NCI-H2081 (cell line): ENCODE measurements around the gene CLEC16A.
"Not testable (repeated sequence)": the region's sequence is repeated elsewhere in the genome, so short reads cannot be mapped to it uniquely, and the experiment has no call there.

Experiments
- DNase-seq, 2 experiments: peaks; one replicate each; lab custom pipeline; 2025; lab: John Stamatoyannopoulos, UW

CLEC16A gene

GRCh38 chr16:10944249-10945064 is at the start of gene CLEC16A:
TSS of gene CLEC16A (plus strand) at chr16:10944564. CDS start at chr16:10944718, 154 bp downstream.
- peak; percentile 93 to 95 for DNase-seq

DNA sequence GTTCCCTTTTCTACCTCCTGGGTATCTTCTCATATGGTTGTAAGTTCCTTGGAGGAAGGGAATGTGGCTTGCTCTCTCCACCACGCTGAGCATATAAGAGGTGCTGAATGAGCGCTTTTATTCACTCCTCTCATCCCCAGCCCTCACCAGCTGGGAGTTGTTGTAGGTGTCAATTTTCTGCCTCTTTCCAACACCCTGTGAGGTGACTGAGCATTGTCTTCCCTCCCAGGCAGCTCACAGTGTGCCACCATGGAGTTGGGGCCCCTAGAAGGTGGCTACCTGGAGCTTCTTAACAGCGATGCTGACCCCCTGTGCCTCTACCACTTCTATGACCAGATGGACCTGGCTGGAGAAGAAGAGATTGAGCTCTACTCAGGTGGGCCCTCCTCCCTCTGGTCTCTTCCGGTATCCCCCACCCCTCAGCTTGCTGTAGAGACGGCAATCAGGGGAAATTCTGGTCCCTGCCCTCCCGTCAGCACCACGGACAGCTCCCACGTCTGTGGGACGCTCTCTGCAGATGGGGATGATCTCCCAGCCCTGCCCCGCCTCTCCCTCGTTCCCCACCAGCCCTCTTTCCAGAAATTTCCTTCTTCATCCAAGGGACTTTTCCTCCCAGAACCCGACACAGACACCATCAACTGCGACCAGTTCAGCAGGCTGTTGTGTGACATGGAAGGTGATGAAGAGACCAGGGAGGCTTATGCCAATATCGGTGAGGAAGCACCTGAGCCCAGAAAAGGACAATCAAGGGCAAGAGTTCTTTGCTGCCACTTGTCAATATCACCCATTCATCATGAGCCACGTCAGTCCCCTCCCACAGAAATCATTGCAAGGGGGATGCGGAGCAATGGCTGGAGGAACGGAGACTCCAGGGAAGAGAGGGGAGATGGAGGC is 49.1 kb upstream of the CLEC16A start:
- no peak for DNase-seq

GRCh38 chr16:10896165-10896564 is 48.2 kb upstream of the CLEC16A start:
- DNase-seq: no peak

- no peak for DNase-seq
Observed at GRCh38 chr16:10896723-10897122, 47.6 kb upstream of the CLEC16A start.

GRCh38 chr16:10897134-10897533 is 47.2 kb upstream of the CLEC16A start:
- DNase-seq: no peak

DNA sequence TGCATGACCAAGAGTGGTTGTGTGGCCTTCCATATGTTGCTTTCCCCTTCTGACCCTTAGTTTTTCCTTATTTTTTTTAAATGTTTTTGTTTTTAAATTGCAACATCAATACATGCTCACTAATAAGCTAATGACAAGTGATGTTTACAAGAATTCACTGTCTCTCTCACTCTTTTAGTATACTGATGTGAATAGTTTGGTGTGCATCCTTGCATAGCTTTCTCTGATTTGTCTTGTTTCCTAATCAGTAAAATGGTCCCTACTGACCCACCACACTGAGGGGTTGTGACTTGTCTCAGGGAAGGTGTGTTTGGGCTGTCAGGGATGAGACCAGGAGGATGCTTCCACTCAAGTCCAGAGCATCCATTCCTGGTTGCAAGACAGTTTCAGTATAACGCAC is 41.4 kb upstream of the CLEC16A start:
- no peak for DNase-seq

- DNase-seq: no peak
Observed at GRCh38 chr16:10906482-10906881, 37.9 kb upstream of the CLEC16A start.

- no peak for DNase-seq
Observed at GRCh38 chr16:10906914-10907756, 37.2 kb upstream of the CLEC16A start.

- no peak for DNase-seq
Observed at GRCh38 chr16:10907757-10908045, 36.7 kb upstream of the CLEC16A start.

GRCh38 chr16:10911267-10911666 is 33.1 kb upstream of the CLEC16A start:
- DNase-seq: no peak

- no peak for DNase-seq
Observed at GRCh38 chr16:10916534-10916933, 27.8 kb upstream of the CLEC16A start.

- DNase-seq: peak; percentile 75 to 79
Observed at GRCh38 chr16:10918294-10919002, 25.9 kb upstream of the CLEC16A start.

GRCh38 chr16:10919003-10919351 is 25.4 kb upstream of the CLEC16A start:
- DNase-seq: no peak

- DNase-seq: no peak
Observed at GRCh38 chr16:10920726-10921427, 23.5 kb upstream of the CLEC16A start.

- DNase-seq: no peak
Observed at GRCh38 chr16:10921536-10922327, 22.6 kb upstream of the CLEC16A start.

- DNase-seq: no peak
Observed at GRCh38 chr16:10922328-10923145, 21.8 kb upstream of the CLEC16A start.

- DNase-seq: no peak
Observed at GRCh38 chr16:10923146-10923649, 21.2 kb upstream of the CLEC16A start.

DNA sequence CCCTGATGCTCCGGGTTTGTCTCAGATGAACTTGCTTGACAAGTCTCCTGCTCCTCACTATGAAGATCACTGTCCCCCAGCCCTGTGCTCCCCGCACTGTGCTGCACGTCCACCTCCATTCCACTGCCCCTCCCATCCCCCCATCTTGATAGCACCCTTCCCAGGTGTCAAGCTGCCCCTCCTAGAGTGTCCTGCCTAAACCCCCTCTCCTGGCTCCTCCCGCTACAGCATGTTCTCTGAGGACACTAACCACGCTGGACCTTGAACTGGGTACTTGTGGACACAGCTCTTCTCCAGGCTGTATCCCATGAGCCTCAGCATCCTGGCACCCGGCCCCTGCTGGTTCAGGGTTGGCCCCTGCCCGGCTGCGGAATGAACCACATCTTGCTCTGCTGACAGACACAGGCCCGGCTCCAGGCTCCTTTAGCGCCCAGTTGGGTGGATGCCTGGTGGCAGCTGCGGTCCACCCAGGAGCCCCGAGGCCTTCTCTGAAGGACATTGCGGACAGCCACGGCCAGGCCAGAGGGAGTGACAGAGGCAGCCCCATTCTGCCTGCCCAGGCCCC is 20.6 kb upstream of the CLEC16A start:
- DNase-seq: no peak

DNA sequence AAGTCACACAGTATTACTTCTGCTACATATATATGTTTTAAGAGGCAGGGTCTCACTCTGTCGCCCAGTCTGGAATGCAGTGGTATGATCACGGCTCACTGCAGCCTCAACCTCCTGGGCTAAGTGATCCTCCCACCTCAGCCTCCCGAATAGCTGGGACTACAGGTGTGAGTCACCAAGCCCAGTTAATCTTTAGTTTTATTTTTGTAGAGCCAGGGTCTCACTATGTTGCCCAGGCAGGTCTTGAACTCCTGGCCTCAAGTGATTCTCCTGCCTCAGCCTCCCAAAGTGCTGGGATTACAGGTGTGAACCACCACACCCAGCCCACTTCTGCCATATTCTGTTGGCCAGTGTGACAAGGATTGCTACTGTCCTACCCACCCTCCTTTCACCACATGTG is 19.1 kb upstream of the CLEC16A start:
- not testable (repeated sequence) for DNase-seq
